Tibial nerve (tissue), 3 donors: Measurements from ENCODE around the gene NFASC.

Experiments used
- CTCF ChIP-seq, 5 experiments: fragments of 200-600 bp in 3 of 5; fragments of 450-650 bp in 2 of 5; sonication (generic) in 3 of 5; IDR thresholded peaks; one replicate each; pipeline ENCODE4 v1.5.1; 2016 to 2019; ENCODE audit warnings: antibody characterized with exemption in 5 of 5, mild to moderate bottlenecking in 3 of 5, moderate library complexity in 2 of 5
- POLR2A ChIP-seq, 2 donors: fragments of 450-650 bp; IDR thresholded peaks; one replicate each; pipeline ENCODE4 v1.6.1; 2017; ENCODE audit warnings: antibody characterized with exemption in 2 of 2, mild to moderate bottlenecking in 2 of 2, moderate library complexity in 2 of 2

- TF ChIP-seq POLR2A (IDR thresholded peaks at IDR 0.05) (no peak), CTCF (IDR thresholded peaks at IDR 0.05) (no peak)
These were observed 58.2 kb downstream of the NFASC start for GRCh38 chr1:204928671-204929486.
